ENCODE measurements around the gene DYRK1A. TPM values are rescaled to one million over a fixed set of nuclear protein-coding genes. Genes with fewer than 3 reads are reported as not detected.

DYRK1A gene
- polyA plus RNA-seq, 1 donor from 2014 or later = 94.8 TPM

DNA sequence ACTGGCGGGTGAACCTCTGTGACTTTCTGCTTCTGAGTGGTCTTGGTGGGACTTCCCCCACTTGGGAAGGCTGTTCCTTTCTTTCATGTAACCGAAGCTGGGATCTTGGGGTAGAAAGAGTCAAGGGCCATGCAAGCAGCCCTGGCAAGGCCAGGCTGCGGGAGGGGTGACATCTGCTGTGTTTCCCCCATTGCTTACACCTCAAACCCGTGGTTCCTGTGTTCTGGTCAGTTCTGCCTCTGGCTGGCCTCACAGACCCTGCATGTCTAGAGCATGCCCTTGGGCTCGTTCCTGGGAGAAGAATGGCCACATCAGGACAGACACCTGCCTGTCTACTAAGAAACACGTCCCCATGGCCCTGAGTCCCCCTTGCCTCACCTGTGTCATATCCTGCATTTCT lies 207.7 kb downstream of the DYRK1A start:
- H3K4me3 ChIP-seq (ENCODE audit: low read length) = no peak overlapping the region
- H2AFZ ChIP-seq (ENCODE audit: low read depth, low read length) = no peak overlapping the region
- TF ChIP-seq, protein P1, sequence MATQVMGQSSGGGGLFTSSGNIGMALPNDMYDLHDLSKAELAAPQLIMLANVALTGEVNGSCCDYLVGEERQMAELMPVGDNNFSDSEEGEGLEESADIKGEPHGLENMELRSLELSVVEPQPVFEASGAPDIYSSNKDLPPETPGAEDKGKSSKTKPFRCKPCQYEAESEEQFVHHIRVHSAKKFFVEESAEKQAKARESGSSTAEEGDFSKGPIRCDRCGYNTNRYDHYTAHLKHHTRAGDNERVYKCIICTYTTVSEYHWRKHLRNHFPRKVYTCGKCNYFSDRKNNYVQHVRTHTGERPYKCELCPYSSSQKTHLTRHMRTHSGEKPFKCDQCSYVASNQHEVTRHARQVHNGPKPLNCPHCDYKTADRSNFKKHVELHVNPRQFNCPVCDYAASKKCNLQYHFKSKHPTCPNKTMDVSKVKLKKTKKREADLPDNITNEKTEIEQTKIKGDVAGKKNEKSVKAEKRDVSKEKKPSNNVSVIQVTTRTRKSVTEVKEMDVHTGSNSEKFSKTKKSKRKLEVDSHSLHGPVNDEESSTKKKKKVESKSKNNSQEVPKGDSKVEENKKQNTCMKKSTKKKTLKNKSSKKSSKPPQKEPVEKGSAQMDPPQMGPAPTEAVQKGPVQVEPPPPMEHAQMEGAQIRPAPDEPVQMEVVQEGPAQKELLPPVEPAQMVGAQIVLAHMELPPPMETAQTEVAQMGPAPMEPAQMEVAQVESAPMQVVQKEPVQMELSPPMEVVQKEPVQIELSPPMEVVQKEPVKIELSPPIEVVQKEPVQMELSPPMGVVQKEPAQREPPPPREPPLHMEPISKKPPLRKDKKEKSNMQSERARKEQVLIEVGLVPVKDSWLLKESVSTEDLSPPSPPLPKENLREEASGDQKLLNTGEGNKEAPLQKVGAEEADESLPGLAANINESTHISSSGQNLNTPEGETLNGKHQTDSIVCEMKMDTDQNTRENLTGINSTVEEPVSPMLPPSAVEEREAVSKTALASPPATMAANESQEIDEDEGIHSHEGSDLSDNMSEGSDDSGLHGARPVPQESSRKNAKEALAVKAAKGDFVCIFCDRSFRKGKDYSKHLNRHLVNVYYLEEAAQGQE (IDR thresholded peaks at IDR 0.05; ENCODE audit: borderline replicate concordance) = no peak
- no peak for TF ChIP-seq TAF1 (IDR thresholded peaks at IDR 0.05; ENCODE audit: low read depth)
- TF ChIP-seq, protein P2, sequence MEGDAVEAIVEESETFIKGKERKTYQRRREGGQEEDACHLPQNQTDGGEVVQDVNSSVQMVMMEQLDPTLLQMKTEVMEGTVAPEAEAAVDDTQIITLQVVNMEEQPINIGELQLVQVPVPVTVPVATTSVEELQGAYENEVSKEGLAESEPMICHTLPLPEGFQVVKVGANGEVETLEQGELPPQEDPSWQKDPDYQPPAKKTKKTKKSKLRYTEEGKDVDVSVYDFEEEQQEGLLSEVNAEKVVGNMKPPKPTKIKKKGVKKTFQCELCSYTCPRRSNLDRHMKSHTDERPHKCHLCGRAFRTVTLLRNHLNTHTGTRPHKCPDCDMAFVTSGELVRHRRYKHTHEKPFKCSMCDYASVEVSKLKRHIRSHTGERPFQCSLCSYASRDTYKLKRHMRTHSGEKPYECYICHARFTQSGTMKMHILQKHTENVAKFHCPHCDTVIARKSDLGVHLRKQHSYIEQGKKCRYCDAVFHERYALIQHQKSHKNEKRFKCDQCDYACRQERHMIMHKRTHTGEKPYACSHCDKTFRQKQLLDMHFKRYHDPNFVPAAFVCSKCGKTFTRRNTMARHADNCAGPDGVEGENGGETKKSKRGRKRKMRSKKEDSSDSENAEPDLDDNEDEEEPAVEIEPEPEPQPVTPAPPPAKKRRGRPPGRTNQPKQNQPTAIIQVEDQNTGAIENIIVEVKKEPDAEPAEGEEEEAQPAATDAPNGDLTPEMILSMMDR (IDR thresholded peaks at IDR 0.05; ENCODE audit: poor library complexity, severe bottlenecking) = no peak
- TF ChIP-seq POLR2AphosphoS5 (IDR thresholded peaks at IDR 0.05) = no peak
- no peak for TF ChIP-seq EP300 (conservative IDR thresholded peaks at IDR 0.05; ENCODE audit: poor library complexity, severe bottlenecking)
- TF ChIP-seq RAD21 (conservative IDR thresholded peaks at IDR 0.05) = no peak
- no peak for TF ChIP-seq MXI1 (conservative IDR thresholded peaks at IDR 0.05; ENCODE audit: poor library complexity, severe bottlenecking)
- no peak for TF ChIP-seq SMC3 (conservative IDR thresholded peaks at IDR 0.05; ENCODE audit: poor library complexity)
- TF ChIP-seq EZH2 (IDR thresholded peaks at IDR 0.05; ENCODE audit: borderline replicate concordance, insufficient read depth, low read length, poor library complexity, severe bottlenecking) = no peak
- no peak overlapping the region for H3K9ac ChIP-seq (ENCODE audit: low read length)
- H3K4me2 ChIP-seq (ENCODE audit: low read length) = no peak overlapping the region
- H3K9me2 ChIP-seq (ENCODE audit: insufficient read depth, low read length) = no peaks in the 10 kb centered on the region
- peaks cover 11% of the 10 kb centered on the region for H3K9me3 ChIP-seq (ENCODE audit: low read length)
- no peaks in the 10 kb centered on the region for H3F3A ChIP-seq (ENCODE audit: insufficient read depth, low read length, poor library complexity, severe bottlenecking)
- H3K27ac ChIP-seq (ENCODE audit: low read length) = no peak overlapping the region
- H4K20me1 ChIP-seq (ENCODE audit: insufficient read depth) = no peaks in the 10 kb centered on the region
- no peaks in the 10 kb centered on the region for H3K36me3 ChIP-seq (ENCODE audit: insufficient read depth, low read length)
- H3K79me2 ChIP-seq (replicated peaks; ENCODE audit: insufficient read depth, low read length) = no peaks in the 10 kb centered on the region
- no peaks in the 10 kb centered on the region for H3K27me3 ChIP-seq (ENCODE audit: insufficient read depth, low read depth, low read length)

DNA sequence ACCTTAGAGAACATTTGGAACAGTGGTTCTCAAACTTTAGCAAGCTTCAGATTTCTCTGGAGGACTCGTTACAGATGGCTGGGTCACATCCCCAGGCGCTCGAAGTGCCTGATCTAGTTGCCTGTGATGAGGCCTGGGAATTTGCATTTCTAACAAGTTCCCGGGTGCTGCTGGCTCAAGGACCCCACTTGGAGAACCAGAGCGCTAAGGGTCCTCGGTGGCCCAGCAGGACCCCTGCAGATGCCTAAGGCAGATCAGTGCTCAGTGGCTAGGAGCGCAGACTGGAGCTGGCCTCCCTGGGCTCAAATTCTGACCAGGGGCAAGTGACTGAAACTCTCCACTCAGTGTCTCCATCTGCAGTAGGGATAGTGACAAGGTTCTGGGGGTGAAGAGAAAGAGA lies 208.2 kb downstream of the DYRK1A start:
- H3K27ac ChIP-seq (ENCODE audit: low read length) = no peak overlapping the region
- H4K20me1 ChIP-seq (ENCODE audit: insufficient read depth) = no peaks in the 10 kb centered on the region
- TF ChIP-seq TAF1 (IDR thresholded peaks at IDR 0.05; ENCODE audit: low read depth) (no peak), MXI1 (conservative IDR thresholded peaks at IDR 0.05; ENCODE audit: poor library complexity, severe bottlenecking) (no peak), EP300 (conservative IDR thresholded peaks at IDR 0.05; ENCODE audit: poor library complexity, severe bottlenecking) (no peak), SMC3 (conservative IDR thresholded peaks at IDR 0.05; ENCODE audit: poor library complexity) (no peak), POLR2AphosphoS5 (IDR thresholded peaks at IDR 0.05) (no peak)
- H3K79me2 ChIP-seq (replicated peaks; ENCODE audit: insufficient read depth, low read length) = no peaks in the 10 kb centered on the region
- H3K27me3 ChIP-seq (ENCODE audit: insufficient read depth, low read depth, low read length) = no peaks in the 10 kb centered on the region
- no peak overlapping the region for H3K9ac ChIP-seq (ENCODE audit: low read length)
- no peak overlapping the region for H3K4me3 ChIP-seq (ENCODE audit: low read length)
- no peak overlapping the region for H3K4me2 ChIP-seq (ENCODE audit: low read length)
- H3K9me3 ChIP-seq (ENCODE audit: low read length) = peaks cover 11% of the 10 kb centered on the region
- H3K36me3 ChIP-seq (ENCODE audit: insufficient read depth, low read length) = no peaks in the 10 kb centered on the region
- H3K9me2 ChIP-seq (ENCODE audit: insufficient read depth, low read length) = no peaks in the 10 kb centered on the region
- H2AFZ ChIP-seq (ENCODE audit: low read depth, low read length) = no peak overlapping the region
- H3F3A ChIP-seq (ENCODE audit: insufficient read depth, low read length, poor library complexity, severe bottlenecking) = no peaks in the 10 kb centered on the region
